GM12872 (cell line): ENCODE data around the gene ACP2.

ENCODE experiments used
- TF ChIP-seq, protein P1 (sequence below): IDR thresholded peaks from 3 replicates; pipeline ENCODE4 v1.5.1; 2011; ENCODE audit warnings: low read depth, mild to moderate bottlenecking, low read length, moderate library complexity; ENCODE audit not compliant: insufficient read depth

ACP2 gene

DNA sequence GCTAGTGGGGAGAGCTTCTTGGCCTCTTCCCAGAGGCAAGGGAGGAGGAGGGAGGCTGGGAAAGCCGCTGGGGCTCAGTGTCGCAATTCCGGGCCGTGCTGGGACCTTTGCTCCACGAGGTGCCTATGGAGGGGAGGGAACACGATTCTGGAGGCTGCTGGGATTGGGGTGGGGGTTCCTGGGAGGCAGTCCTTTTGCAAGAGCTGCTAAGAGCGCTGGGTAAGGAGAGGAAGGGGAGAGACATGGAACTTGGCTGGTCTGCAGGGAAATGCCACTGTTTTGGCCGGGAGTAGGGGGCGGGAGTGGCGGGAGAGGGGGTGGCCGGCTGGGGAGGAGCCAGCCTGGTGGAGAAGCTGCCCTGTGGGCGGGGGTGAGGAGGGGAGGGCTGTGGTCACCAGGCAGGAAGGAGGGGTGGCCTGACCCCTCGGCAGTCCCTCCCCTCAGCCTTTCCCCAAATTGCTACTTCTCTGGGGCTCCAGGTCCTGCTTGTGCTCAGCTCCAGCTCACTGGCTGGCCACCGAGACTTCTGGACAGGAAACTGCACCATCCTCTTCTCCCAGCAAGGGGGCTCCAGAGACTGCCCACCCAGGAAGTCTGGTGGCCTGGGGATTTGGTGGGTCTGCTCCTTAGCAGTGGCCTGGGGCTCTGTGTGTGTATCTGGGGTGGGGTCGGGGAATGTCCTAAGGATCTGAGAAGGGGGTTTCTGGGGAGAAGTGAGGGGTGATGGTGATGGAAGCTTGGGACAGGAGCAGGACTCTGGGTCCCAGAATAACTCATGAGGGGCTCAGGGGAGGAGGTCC lies 9.1 kb upstream of the ACP2 start, which contains the start of gene NR1H3:
NR1H3 (plus strand) TSS at position 480 of the 800 bp plus-strand sequence. CDS start 1,221 bp downstream, outside the sequence.
- TF ChIP-seq, protein P1, sequence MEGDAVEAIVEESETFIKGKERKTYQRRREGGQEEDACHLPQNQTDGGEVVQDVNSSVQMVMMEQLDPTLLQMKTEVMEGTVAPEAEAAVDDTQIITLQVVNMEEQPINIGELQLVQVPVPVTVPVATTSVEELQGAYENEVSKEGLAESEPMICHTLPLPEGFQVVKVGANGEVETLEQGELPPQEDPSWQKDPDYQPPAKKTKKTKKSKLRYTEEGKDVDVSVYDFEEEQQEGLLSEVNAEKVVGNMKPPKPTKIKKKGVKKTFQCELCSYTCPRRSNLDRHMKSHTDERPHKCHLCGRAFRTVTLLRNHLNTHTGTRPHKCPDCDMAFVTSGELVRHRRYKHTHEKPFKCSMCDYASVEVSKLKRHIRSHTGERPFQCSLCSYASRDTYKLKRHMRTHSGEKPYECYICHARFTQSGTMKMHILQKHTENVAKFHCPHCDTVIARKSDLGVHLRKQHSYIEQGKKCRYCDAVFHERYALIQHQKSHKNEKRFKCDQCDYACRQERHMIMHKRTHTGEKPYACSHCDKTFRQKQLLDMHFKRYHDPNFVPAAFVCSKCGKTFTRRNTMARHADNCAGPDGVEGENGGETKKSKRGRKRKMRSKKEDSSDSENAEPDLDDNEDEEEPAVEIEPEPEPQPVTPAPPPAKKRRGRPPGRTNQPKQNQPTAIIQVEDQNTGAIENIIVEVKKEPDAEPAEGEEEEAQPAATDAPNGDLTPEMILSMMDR = peak; percentile 44; the same call in 2 of the 3 replicates

DNA sequence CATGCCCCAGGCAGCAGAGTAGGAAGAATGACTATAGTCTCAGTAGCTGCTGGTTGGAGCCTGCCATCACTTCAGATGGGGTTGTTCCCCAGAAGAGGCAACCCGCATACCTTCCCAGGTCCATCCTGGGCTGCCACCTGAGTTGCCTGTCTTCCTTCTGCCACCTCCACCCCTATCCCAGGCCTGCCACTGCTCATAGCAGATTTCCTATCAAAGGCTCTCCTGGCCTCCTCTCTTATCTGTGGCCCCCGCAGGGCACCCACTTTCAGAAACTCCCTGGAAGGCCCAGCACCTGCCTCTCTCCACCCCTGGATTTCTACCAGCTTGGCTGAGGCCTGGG lies 8.5 kb upstream of the ACP2 start:
- TF ChIP-seq, protein P1 = no peak

DNA sequence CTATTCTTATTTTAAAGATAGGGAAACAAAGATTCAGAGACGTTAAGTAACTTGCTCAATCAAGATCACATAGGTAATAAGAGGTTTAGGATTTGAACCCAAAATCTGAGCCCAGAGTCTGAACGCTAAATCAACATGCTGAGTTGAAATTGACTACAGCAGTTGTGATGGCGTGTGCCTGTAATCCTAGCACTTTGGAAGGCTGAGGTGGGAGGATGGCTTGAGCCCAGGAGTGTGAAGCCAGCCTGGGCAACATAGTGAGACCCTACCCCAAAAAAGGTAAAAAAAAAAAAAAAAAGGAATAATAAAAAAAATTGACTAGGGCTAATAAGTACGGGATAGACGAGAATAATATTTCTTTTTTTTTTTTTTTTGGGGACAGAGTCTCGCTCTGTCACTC lies 7.8 kb upstream of the ACP2 start:
- TF ChIP-seq, protein P1 = no peak

DNA sequence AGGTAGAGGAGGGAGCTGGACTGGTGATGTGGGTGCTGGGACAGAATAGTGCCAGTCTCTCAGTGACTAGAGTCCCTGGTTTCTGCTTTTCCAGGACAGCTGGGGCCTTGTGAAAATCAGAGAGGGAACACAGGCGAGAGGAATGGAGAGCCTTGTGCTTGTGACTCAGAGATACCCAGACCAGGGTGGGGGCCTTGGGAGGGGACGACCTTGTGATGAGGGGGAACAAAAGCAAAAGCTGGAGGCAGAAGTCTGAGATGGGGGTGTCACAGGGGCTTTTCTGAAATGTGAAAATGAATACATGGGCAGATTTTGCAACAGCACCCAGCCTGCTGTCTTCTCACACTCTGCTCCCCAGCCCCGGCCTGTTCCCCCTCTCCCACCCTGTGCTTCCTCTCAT lies 5.8 kb upstream of the ACP2 start:
- TF ChIP-seq, protein P1 = no peak

DNA sequence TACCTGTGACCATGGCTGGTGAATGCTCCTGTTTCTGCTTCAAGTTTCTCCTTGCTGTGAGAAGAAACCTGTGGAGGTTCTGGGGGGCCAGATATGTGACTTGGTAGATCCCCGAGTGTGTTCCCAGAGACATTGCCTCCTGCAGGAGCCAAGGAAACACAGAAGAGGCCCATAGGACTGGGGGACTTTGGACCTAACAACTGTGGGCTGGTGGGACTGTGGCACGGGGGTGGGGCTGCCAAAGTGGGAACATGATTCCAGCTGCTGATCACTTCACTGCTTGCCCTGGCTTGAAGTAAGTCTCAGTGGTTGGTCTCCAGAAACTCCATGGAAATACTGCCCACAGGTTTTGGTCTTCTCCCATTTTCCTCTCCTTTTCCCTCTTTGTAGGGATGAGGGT lies 5.0 kb upstream of the ACP2 start:
- TF ChIP-seq, protein P1 = no peak

DNA sequence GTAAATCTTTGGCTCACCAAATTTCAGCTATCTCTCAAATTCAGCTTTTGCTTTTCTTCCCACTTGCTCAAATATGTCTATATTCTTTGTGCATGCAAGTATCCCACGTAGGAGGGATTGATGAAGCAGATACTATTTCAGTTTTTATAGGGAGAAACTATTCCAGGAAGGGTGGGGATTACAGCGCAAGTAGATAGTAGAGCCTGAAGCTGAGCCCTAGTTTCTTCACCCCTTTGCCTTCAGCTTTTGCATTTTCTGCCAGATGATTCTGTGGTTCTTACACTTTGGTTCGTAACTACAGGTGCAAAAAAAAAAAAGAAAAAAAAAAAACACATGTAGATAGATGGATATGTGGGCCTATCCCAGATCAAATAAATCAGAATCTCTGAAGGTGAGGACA lies 3.1 kb upstream of the ACP2 start:
- TF ChIP-seq, protein P1 = no peak

DNA sequence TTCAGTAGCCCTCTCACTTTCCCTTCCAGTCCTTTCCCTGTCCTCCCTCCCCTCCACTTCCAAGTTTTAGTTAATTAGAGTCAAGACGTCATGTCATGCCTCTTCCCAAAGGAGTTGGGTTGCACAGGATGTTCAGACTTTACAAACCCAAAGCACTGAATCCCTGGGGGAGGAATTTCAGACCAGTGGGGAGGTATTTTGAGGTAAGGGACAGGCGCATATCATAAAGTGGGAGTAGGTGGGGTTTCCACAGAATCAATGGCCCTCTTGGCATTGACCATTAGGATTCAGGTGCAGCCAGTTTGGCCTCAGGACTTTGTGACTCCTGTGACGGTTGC lies 733 bp upstream of the ACP2 start:
- TF ChIP-seq, protein P1 = no peak

DNA sequence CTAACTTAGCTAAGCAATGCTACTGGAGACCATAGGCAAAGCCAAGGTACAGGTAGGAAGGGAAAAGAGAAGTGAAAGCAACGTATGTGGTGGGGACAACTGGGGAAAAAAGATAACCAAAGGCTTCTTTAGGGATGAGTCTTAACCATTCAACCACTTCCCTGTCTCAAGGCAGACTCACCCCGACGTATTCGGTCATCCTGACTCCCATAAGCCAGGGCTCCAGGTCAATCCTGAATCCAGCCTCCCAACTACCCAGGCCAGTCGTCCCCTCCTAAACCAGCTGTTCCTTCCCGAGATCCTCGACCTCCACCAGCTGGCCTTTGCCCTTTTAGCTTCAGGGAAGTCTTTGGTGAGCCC lies 330 bp downstream of the ACP2 start:
- TF ChIP-seq, protein P1 = no peak
